GM12865 (cell line): ENCODE data around the gene CEP162.
"Not testable (repeated sequence)": the region's sequence is repeated elsewhere in the genome, so short reads cannot be mapped to it uniquely, and the experiment has no call there.

Experiments used
- DNase-seq: peaks from one replicate; pipeline ENCODE4 v3.0.0; 2010; ENCODE audit warnings: low read depth
- H3K4me3 ChIP-seq: 2 replicates; pipeline ENCODE4 v1.5.1; 2011; ENCODE audit warnings: mild to moderate bottlenecking, low read depth, low read length, control low read depth
- TF ChIP-seq, protein P1 (sequence below): IDR thresholded peaks from 2 replicates; pipeline ENCODE4 v1.5.1; 2011; ENCODE audit warnings: low read length, control low read depth, low read depth, inconsistent platforms; ENCODE audit not compliant: insufficient read depth; ENCODE audit errors: missing control alignments

The CEP162 gene

DNA sequence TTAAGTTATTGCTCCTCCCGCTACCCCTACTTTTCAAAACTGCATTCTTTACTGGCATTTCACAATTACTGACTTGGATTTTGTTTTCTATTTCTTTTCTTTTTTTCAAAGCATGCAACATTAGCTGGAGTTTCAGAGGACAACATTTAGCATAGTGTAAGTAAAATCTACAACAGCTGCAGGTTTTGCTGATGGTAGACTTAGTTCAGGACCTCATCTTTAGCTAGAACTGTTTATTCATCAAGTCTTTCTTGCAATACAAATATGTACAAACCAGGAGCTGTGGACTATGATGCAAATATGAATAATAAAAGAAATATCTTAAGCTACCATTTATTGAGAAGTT lies 728 bp upstream of the CEP162 start:
- no peak for DNase-seq
- TF ChIP-seq, protein P1, sequence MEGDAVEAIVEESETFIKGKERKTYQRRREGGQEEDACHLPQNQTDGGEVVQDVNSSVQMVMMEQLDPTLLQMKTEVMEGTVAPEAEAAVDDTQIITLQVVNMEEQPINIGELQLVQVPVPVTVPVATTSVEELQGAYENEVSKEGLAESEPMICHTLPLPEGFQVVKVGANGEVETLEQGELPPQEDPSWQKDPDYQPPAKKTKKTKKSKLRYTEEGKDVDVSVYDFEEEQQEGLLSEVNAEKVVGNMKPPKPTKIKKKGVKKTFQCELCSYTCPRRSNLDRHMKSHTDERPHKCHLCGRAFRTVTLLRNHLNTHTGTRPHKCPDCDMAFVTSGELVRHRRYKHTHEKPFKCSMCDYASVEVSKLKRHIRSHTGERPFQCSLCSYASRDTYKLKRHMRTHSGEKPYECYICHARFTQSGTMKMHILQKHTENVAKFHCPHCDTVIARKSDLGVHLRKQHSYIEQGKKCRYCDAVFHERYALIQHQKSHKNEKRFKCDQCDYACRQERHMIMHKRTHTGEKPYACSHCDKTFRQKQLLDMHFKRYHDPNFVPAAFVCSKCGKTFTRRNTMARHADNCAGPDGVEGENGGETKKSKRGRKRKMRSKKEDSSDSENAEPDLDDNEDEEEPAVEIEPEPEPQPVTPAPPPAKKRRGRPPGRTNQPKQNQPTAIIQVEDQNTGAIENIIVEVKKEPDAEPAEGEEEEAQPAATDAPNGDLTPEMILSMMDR = no peak
- peak overlapping the region; percentile 66 for H3K4me3 ChIP-seq

DNA sequence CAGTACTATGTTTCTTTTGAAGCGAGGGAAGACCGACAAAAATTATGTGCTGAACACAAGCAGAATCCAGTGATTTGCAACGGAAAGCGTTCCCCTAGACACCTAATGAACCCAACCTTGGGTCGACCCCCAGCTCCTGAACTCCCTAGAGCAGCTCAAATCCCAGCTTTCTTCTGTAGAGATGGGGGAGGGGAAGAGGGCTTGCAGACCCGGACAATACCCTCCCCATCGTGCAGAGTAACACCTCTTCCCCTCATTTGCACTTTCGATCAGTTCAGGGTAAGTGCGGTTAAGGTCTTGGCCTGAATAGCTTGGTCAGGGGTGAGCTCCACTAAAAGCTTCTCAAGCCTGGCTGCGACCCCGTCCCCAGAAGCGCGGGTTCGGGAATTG lies 404 bp downstream of the CEP162 start:
- TF ChIP-seq, protein P1 = no peak
- peak overlapping the region; percentile 66 for H3K4me3 ChIP-seq
- DNase-seq = peak; percentile 21

DNA sequence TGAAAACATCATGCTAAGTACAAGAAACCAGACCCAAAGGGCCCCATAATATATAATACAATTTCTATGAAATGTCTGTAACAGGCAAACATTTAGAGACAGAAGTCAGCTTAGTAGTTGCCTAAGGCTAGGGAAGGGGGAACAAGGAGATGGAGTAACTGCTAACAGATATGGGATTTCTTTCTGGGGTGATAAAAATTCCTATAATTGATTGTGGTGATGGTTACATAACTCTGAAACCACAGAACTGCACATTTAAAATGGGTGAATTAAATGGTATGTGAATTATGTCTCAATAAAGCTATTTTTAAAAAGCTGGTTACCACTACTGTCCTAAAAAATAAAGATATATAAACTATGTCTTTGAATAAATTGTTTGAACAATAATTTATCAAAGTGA lies 3.2 kb downstream of the CEP162 start:
- no peak for DNase-seq
- TF ChIP-seq, protein P1 = no peak
- no peak overlapping the region for H3K4me3 ChIP-seq

DNA sequence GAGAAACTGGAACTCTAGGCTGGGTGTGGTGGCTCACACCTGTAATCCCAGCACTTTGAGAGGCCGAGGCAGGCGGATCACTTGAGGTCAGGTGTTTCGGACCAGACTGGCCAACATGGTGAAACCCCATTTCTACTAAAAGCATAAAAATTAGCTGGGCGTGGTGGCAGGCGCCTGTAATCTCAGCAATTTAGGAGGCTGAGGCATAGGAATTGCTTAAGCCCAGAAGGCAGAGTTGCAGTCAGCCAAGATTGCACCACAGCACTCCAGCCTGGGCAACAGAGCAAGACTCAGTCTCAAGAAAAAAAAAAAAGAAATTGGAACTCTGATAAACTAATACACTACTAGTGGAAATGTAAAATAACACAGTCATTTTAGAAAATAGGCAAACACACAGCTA lies 3.8 kb downstream of the CEP162 start:
- DNase-seq, H3K4me3 ChIP-seq: not testable (repeated sequence)

DNA sequence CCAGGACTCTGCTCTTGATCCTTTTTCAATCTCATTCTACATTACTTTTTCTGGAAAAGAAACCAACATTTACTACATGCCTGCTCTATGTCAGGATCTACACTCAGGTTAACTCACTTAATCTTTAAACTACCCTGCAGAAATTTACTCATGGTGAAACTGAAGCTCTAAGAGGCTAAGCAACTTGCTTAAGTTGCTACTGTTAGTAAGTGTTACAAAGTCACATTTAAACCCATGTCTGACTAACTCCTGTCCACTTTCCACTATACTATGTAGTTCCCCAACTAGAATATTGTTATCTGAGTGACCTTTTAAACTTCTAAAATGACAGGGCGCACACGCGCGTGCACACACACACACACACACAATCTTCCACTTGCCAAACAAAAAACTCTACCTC lies 5.0 kb downstream of the CEP162 start:
- no peak for DNase-seq
- H3K4me3 ChIP-seq = no peak overlapping the region
- TF ChIP-seq, protein P1 = no peak

DNA sequence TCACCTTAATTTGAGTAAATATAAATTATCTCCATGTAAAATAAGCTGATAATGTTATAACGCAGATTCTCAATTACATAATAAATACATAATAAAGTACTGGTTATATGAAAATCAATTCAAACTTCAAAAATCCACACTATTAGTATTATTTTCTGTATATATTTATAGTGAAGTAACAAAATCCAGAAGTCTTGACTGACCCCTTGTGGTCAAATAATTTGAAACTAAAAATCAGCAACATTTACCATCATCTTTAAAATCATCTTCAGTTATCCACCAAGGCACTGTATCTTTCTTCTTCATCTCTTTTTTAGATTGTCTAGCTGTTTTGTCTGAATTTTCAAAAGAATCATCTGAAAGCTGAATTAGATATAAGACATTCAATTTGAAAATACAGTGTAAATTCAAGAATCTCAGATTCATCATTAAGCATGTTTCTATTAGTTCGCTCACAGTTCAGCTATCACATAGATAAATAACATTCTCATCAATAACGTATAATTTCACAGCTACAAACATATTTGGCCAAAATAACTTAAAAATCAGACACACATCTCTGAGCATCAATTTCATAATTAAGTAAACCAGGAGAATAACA lies 6.5 kb downstream of the CEP162 start:
- peak; percentile 25 for DNase-seq
- H3K4me3 ChIP-seq = no peak overlapping the region
- TF ChIP-seq, protein P1 = peak; percentile 27

DNA sequence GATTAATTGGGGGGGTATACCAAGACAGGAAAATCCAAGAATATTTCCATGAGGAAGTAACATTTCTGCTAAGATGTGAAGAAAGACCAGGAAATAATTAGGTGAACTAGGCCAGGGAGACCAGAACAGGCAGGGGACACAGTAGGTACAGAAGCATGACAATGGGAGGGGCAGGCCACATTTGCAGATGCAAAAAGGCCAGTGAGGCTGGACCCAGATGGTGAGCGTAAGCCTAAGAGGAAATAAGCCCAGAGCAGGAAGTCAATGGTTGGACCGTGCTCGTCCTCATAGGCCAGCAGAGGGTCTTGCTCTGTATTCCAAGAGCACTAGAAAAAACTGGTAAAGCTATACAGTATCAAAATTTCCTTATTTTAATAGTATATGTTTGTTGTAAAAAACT lies 9.4 kb downstream of the CEP162 start:
- TF ChIP-seq, protein P1 = no peak
- no peak for DNase-seq
- H3K4me3 ChIP-seq = no peak overlapping the region
